Right lobe of liver (tissue), 6 donors: ENCODE measurements around the gene GTPBP3. TPM values are rescaled to one million over a fixed set of nuclear protein-coding genes. Genes with fewer than 3 reads are reported as not detected.
A peak's percentile ranks its signal among the peaks of the same experiment; 100 is the strongest.
"Not testable (repeated sequence)": the region's sequence is repeated elsewhere in the genome, so short reads cannot be mapped to it uniquely, and the experiment has no call there.

Experiments used
- ATAC-seq, 4 donors: fragments of 200-7000 bp; cut with Tn5 transposase; one replicate each; pipeline ENCODE4 v1.9.1; 2020; ENCODE audit warnings: mild to moderate bottlenecking in 4 of 4, moderate library complexity in 4 of 4
- DNase-seq, 3 donors: peaks; one replicate each; pipeline ENCODE4 v3.0.0-alpha.2; 2020
- H3K27ac ChIP-seq, 3 donors: fragments of 200-600 bp; one replicate each; pipeline ENCODE4 v1.8.0; 2022
- H3K27me3 ChIP-seq, 2 donors: fragments of 200-600 bp; one replicate each; pipeline ENCODE4 v1.8.0; 2022
- H3K36me3 ChIP-seq, 4 donors: fragments of 200-600 bp; sonication (generic) in 1 of 4; one replicate each; pipeline versions ENCODE4 v1.5.1 to v1.8.0; 2017 to 2022; ENCODE audit warnings: control low read depth in 1 of 4
- H3K4me1 ChIP-seq, 4 donors: fragments of 200-600 bp; sonication (generic) in 1 of 4; one replicate each; pipeline versions ENCODE4 v1.5.1 to v1.8.0; 2017 to 2022; ENCODE audit warnings: control low read depth in 1 of 4
- H3K4me3 ChIP-seq, 3 donors: fragments of 200-600 bp; one replicate each; pipeline ENCODE4 v1.8.0; 2022
- H3K9me3 ChIP-seq, 4 donors: fragments of 200-600 bp; sonication (generic) in 1 of 4; one replicate each; pipeline versions ENCODE4 v1.5.1 to v1.8.0; 2017 to 2022; ENCODE audit warnings: control low read depth in 1 of 4
- POLR2A ChIP-seq: fragments of 450-650 bp; IDR thresholded peaks from one replicate; pipeline ENCODE4 v1.6.1; 2017; ENCODE audit warnings: antibody characterized with exemption, mild to moderate bottlenecking
- WGBS: methylation state at CpG from one replicate; pipeline ENCODE4 v1.1.6; 2018; ENCODE audit warnings: low coverage, low lambda C conversion rate; ENCODE audit not compliant: insufficient coverage; ENCODE audit errors: missing lambda C conversion rate; 5-methylcytosine and 5-hydroxymethylcytosine counted together
- intact Hi-C, 2 donors: fragments of 100-400 bp; cut with DNase I; formaldehyde crosslinking; loops; one replicate each; pipeline versions ENCODE4 v1.11.2 to v1.14.1; 2022
- total RNA-seq, 6 experiments: library from RNA; depleted of rRNA in 2 of 6; stranded (reverse); fragments of >200 nt in 2 of 6; fragmentation: NEBNext Ultra II Directional in 3 of 6; extraction: Animal tissue kit (Norgen Biotek cat#: 25700) in 3 of 6; gene quantifications; one replicate each; pipeline versions ENCODE4 v1.1.0 to v1.2.4, GENCODE V29; 2016 to 2023
- TF ChIP-seq, protein P1 (sequence below), 4 donors: fragments of 200-600 bp in 3 of 4; fragments of 450-650 bp in 1 of 4; IDR thresholded peaks; one replicate each; pipeline versions ENCODE4 v1.5.1 to v1.8.0; 2016 to 2022; ENCODE audit warnings: antibody characterized with exemption in 4 of 4, mild to moderate bottlenecking in 2 of 4
- donor health status: DM: no; HTN: yes; CAD: no.
- donor health status: DM: no; HTN: no; CAD: no.
- donor health status: DM: no; HTN: no; CAD: no.
- donor health status: DM: no; HTN: yes; CAD: no.
- donor health status: DM: no; HTN: yes; CAD: no.

GTPBP3 gene
- total RNA-seq, 6 experiments from 2014 or later = 10.3 to 23.6 (median 13.6) TPM

DNA sequence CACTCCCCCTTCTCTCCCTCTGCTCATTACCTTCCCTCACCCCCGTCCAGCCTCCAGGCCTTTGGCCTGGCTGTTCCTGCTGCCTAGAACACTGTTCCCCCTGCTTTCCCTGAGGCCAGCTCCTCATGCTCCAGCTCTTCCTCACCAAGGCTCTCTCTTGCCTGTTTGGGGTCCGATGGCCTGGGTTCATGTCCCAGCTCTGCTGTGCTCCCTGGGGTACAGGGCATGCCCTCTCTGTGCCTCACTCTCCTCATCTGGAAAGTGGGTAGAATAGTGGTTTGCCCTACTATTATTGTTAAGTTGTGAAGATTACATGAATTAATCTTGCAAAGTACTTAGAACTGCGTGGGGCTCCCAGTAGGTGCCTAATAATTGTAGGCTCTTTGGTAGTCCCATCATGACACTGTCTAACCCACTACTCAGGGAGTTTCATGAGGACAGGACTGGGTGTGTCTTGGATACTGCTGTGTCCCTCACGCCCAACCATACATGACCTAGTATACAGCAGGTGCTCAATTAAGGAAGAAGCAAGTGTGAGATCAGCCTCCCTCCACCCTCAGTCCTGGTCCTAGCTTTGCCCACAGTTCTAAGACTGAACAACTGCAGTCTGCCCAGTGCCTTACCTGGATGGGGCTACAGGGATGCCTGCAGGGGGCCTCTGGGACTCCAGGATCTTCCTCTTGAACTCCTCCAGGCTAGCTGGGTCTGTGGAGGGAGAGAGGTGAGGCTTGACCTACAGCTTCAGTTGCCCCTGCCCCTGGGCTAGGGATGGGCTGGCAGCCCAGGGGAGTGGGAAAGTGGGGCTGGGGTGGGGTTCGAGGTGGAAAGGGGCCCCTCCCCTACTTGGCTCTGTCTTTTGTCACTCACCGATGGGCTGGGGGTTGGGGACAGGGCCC, 22.8 kb downstream of the GTPBP3 start:
- TF ChIP-seq, protein P1, sequence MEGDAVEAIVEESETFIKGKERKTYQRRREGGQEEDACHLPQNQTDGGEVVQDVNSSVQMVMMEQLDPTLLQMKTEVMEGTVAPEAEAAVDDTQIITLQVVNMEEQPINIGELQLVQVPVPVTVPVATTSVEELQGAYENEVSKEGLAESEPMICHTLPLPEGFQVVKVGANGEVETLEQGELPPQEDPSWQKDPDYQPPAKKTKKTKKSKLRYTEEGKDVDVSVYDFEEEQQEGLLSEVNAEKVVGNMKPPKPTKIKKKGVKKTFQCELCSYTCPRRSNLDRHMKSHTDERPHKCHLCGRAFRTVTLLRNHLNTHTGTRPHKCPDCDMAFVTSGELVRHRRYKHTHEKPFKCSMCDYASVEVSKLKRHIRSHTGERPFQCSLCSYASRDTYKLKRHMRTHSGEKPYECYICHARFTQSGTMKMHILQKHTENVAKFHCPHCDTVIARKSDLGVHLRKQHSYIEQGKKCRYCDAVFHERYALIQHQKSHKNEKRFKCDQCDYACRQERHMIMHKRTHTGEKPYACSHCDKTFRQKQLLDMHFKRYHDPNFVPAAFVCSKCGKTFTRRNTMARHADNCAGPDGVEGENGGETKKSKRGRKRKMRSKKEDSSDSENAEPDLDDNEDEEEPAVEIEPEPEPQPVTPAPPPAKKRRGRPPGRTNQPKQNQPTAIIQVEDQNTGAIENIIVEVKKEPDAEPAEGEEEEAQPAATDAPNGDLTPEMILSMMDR (IDR thresholded peaks at IDR 0.05) = no peak
- TF ChIP-seq POLR2A = no peak
- H3K4me3 ChIP-seq = no peak overlapping the region
- DNase-seq (no peak), ATAC-seq (peak in 1 of 4 donors; percentile 31)
- no peak overlapping the region for H3K27ac ChIP-seq
- H3K36me3 ChIP-seq = no peaks in the 10 kb centered on the region
- intact Hi-C loops = no loop called here
- 59% methylated on average over 3 of the region's 6 CpGs for WGBS
- no peaks in the 10 kb centered on the region for H3K27me3 ChIP-seq
- H3K9me3 ChIP-seq = no peaks in the 10 kb centered on the region
- no peaks in the 10 kb centered on the region for H3K4me1 ChIP-seq

DNA sequence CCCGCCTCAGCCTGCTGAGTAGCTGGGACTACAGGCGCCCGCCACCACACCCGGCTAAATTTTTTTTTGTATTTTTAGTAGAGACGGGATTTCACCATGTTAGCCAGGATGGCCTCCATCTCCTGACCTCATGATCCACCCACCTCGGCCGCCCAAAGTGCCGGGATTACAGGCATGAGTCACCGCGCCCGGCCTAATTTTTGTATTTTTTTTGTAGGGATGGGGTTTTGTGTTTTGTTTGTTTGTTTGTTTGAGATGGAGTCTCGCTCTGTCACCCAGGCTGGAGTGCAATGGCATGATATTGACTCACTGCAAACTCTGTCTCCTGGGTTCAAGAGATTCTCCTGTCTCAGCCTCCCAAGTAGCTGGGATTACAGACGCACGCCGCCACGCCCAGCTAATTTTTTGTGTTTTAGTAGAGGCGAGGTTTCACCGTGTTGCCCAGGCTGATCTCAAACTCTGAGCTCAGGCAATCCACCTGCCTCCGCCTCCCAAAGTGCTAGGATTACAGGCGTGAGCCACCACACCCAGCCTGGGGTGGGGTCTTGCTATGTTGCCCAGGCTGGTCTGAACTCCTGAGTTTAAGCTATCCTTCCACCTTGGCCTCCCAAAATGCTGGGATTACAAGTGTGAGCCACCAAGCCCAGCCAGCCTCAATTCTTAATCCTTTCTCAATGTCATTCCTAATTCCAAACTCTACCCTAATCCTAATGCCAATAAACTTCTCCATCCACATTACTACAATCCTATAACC, 26.7 kb downstream of the GTPBP3 start:
- H3K36me3 ChIP-seq, ATAC-seq, intact Hi-C loops, H3K4me1 ChIP-seq, DNase-seq, H3K27me3 ChIP-seq, H3K4me3 ChIP-seq, H3K9me3 ChIP-seq, H3K27ac ChIP-seq: not testable (repeated sequence)
- 84% methylated on average over 19 of the region's 20 CpGs for WGBS

DNA sequence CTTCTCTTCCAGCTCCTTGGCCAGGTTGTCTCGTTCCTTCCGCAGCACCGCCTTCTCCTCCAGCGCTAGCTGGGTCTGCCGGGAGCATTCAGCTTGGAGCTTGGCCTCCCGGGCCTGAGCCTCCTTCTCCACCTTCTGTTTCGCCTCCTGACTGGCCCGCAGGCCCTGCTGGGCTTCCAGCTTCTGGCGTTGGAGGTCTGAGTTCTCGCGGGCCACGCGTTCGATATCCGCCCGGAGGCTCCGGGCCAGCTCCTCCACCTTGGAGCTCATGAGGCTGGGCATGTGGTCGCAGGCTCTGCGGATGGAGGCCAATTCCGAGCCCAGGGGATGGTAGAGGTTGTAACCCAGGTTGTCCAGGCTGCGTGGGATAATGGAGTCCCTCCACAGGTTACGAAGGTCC, 28.0 kb downstream of the GTPBP3 start:
- H3K36me3 ChIP-seq = no peaks in the 10 kb centered on the region
- DNase-seq (no peak), ATAC-seq (peak in 1 of 4 donors; percentile 19)

DNA sequence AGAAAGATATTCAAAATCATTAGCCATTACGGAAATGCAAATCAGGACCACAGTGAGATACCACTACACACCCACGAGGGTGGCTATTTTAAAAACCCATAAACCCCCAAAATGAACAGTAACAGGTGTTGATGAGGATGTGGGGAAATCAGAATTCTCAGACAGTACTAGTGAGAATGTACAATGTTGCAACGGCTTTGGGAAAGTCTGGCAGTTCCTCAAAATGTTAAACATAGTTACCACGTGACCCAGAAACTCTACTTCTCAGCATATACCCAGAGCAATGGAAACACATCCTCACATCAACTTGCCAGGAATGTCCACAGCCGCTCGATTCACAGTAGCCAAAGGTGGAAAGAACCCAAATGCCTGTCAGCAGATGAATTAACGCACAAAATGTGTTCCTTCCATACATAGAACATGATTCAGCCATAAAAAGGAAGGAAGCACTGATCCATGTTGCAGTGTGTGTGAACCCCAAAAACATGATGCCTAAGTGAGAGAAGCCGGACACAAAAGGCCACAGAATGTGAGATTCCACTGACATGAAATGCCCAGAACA, 32.8 kb downstream of the GTPBP3 start:
- intact Hi-C loops = no loop called here
- DNase-seq (no peak), ATAC-seq (peak; percentile 20 to 57 (median 42))
- 20% methylated on average over 7 of the region's 8 CpGs for WGBS
- Histone ChIP-seq H3K27me3 (no peaks in the 10 kb centered on the region), H3K4me3 (no peak overlapping the region), H3K9me3 (no peaks in the 10 kb centered on the region), H3K27ac (no peak overlapping the region), H3K36me3 (no peaks in the 10 kb centered on the region), H3K4me1 (no peaks in the 10 kb centered on the region)
- TF ChIP-seq, protein P1 (IDR thresholded peaks at IDR 0.05) = no peak
- no peak for TF ChIP-seq POLR2A

More for the DNA sequence above, 28.0 kb downstream of the GTPBP3 start:
- WGBS = 90% methylated on average over 15 of the region's 22 CpGs
- Histone ChIP-seq H3K27ac (no peak overlapping the region), H3K4me3 (no peak overlapping the region), H3K4me1 (no peaks in the 10 kb centered on the region), H3K27me3 (no peaks in the 10 kb centered on the region), H3K9me3 (no peaks in the 10 kb centered on the region)
- no peak for TF ChIP-seq POLR2A
- TF ChIP-seq, protein P1 (IDR thresholded peaks at IDR 0.05) = no peak
- intact Hi-C loops = no loop called here
